Breast epithelium (tissue), 4 donors: Measurements from ENCODE around the gene VSTM2L. TPM values are rescaled to one million over a fixed set of nuclear protein-coding genes. Genes with fewer than 3 reads are reported as not detected.

Experiments
- DNase-seq, 2 donors: peaks; one replicate each; pipeline ENCODE4 v3.0.0-alpha.2; 2019; ENCODE audit warnings: low spot score in 2 of 2
- H3K27ac ChIP-seq, 2 donors: fragments of 200-600 bp; sonication (generic) in 1 of 2; one replicate each; pipeline ENCODE4 v1.5.1; 2016 to 2019; ENCODE audit warnings: mild to moderate bottlenecking in 1 of 2
- H3K27me3 ChIP-seq, 2 donors: fragments of 200-600 bp; sonication (generic) in 1 of 2; one replicate each; pipeline versions ENCODE4 v1.5.1 to v1.6.0; 2017 to 2019; ENCODE audit warnings: control low read depth in 1 of 2, mild to moderate bottlenecking in 1 of 2
- H3K36me3 ChIP-seq: fragments of 200-600 bp; one replicate; pipeline ENCODE4 v1.5.1; 2019
- H3K4me1 ChIP-seq, 2 donors: fragments of 200-600 bp; sonication (generic); one replicate each; pipeline ENCODE4 v1.5.1; 2016 to 2019; ENCODE audit warnings: control low read depth in 1 of 2
- H3K4me3 ChIP-seq, 3 donors: fragments of 200-600 bp; sonication (generic); 1 replicate in 2 of 3; 2 replicates in 1 of 3; pipeline ENCODE4 v1.5.1; 2016 to 2019; ENCODE audit warnings: mild to moderate bottlenecking in 3 of 3, moderate library complexity in 2 of 3
- H3K9me3 ChIP-seq, 2 donors: fragments of 200-600 bp; sonication (generic) in 1 of 2; one replicate each; pipeline ENCODE4 v1.5.1; 2016 to 2019; ENCODE audit warnings: control low read depth in 1 of 2
- POLR2A ChIP-seq: fragments of 450-650 bp; IDR thresholded peaks from one replicate; pipeline ENCODE4 v1.6.1; 2016; ENCODE audit warnings: antibody characterized with exemption, mild to moderate bottlenecking, moderate library complexity
- POLR2AphosphoS5 ChIP-seq, 3 donors: sonication (generic); formaldehyde crosslinking; IDR thresholded peaks; one replicate each; pipeline ENCODE4 v1.6.1; 2017; ENCODE audit warnings: antibody characterized with exemption in 3 of 3
- intact Hi-C: fragments of 100-400 bp; cut with DNase I; formaldehyde crosslinking; loops from one replicate; pipeline ENCODE4 v1.15.1; 2023; ENCODE audit warnings: low total_unique reads
- total RNA-seq, 3 donors: library from RNA; depleted of rRNA; stranded (reverse); fragments of >200 nt; gene quantifications; one replicate each; pipeline ENCODE4 v1.1.0, GENCODE V29; 2016
- TF ChIP-seq, protein P1 (sequence below), 3 donors: fragments of 450-650 bp; IDR thresholded peaks; one replicate each; pipeline ENCODE4 v1.5.1; 2016 to 2017; ENCODE audit warnings: antibody characterized with exemption in 3 of 3, mild to moderate bottlenecking in 3 of 3, moderate library complexity in 3 of 3

VSTM2L gene
- total RNA-seq, 3 donors from 2014 or later = 0.33 to 0.48 (median 0.44) TPM

DNA sequence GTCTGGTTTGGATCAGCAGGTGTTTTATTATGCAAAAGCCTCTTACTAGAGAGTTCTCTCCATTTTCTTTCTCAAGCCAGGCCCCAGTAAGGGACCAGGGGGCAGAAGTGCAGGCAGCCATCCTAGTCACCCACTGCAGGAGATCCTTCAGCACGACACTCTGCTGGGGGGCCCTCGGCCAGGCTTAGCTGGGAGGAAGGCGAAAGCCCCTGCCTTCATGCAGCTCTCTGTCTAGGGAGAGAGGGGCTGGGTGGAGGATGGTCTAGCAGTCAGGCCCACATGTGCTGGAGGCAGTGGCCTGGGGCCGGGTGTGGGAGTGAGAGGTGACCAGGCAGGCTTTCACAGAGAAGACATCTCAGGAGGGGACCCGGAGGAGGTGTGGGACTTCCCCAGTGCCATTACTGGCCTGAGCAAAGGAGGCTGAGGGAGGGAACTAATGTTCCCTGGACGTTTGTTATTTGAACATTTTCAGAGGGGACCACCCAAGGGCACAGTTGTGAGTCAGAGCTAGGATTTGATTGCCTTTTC is 33.5 kb upstream of the VSTM2L start:
- H3K4me1 ChIP-seq = no peaks in the 10 kb centered on the region
- H3K27ac ChIP-seq = no peak overlapping the region
- H3K4me3 ChIP-seq = no peak overlapping the region
- intact Hi-C loops = loop anchor here (5.0 kb wide), 1 partner anchor 1202 kb away; no protein-coding TSS in a partner anchor
- TF ChIP-seq POLR2A (no peak), POLR2AphosphoS5 (IDR thresholded peaks at IDR 0.05) (no peak)
- TF ChIP-seq, protein P1, sequence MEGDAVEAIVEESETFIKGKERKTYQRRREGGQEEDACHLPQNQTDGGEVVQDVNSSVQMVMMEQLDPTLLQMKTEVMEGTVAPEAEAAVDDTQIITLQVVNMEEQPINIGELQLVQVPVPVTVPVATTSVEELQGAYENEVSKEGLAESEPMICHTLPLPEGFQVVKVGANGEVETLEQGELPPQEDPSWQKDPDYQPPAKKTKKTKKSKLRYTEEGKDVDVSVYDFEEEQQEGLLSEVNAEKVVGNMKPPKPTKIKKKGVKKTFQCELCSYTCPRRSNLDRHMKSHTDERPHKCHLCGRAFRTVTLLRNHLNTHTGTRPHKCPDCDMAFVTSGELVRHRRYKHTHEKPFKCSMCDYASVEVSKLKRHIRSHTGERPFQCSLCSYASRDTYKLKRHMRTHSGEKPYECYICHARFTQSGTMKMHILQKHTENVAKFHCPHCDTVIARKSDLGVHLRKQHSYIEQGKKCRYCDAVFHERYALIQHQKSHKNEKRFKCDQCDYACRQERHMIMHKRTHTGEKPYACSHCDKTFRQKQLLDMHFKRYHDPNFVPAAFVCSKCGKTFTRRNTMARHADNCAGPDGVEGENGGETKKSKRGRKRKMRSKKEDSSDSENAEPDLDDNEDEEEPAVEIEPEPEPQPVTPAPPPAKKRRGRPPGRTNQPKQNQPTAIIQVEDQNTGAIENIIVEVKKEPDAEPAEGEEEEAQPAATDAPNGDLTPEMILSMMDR (IDR thresholded peaks at IDR 0.05) = no peak
- DNase-seq = no peak
- H3K27me3 ChIP-seq = no peaks in the 10 kb centered on the region
- H3K36me3 ChIP-seq = no peaks in the 10 kb centered on the region
- no peaks in the 10 kb centered on the region for H3K9me3 ChIP-seq

DNA sequence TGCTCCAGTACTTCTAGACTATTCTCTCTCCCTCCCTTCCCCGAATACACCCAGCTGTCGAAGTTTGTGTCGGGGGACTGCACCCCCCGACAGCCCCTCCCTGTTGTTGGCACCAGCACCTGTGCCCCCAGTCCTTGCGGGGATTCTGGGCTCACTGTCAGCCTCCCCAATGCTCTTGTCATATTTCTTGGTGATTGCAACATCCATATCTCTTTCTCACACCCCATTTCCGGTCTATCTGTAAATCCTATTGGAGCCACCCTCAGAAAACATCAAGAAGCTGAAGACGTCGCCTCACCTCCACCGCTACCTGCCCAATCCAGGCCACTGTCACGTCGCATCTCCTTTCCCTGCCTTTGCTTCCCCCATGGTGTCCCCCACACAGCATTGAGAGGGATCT is 32.6 kb upstream of the VSTM2L start:
- no peak for DNase-seq
- H3K36me3 ChIP-seq = no peaks in the 10 kb centered on the region
- no peaks in the 10 kb centered on the region for H3K4me1 ChIP-seq

DNA sequence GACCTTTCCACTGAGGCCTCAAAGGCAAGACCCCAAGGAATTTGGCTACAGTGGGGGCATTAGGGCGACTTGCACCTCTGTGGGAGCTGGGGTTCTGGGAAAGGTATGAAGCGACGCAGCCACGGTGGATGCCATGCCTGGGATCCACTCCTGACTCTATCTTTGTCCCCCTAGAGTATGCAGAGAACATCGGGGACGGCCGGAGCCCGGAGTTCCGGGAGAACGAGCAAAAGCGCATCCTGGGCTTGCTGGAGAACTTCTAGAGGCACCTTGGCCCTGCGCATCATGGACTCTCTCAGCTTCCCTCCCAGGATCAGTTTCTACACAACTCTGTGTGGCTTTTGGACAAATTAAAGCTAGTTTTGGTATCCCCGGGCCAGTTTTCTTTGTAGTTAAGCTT is 31.2 kb upstream of the VSTM2L start:
- no peaks in the 10 kb centered on the region for H3K36me3 ChIP-seq
- TF ChIP-seq, protein P1 (IDR thresholded peaks at IDR 0.05) = no peak
- TF ChIP-seq POLR2A (no peak), POLR2AphosphoS5 (IDR thresholded peaks at IDR 0.05) (no peak)
- intact Hi-C loops = no loop called here

More for the DNA sequence above, 32.6 kb upstream of the VSTM2L start:
- H3K4me3 ChIP-seq = no peak overlapping the region
- intact Hi-C loops = no loop called here
- no peak overlapping the region for H3K27ac ChIP-seq
- H3K27me3 ChIP-seq = no peaks in the 10 kb centered on the region
- H3K9me3 ChIP-seq = no peaks in the 10 kb centered on the region
- TF ChIP-seq, protein P1 (IDR thresholded peaks at IDR 0.05) = no peak
- TF ChIP-seq POLR2AphosphoS5 (IDR thresholded peaks at IDR 0.05) (no peak), POLR2A (no peak)

DNA sequence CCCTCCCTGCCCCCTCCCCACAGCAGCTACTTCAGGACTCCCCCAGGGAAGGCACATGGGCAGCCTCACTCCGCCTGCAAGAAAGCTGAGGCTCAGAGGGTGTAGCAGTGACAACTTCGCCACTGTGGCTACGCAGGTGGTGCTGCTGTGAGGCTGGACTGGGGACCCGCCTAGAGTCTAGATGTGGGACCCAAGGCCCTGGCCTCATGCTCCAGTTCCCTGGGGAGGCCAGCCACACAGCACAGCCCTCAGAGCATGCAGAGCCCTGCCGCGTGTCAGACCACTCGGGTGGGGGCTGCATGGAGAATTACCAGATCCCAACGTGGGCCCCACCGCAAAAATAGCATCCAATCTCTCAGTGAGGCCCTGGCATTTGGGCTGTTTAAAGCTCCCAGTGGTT is 30.8 kb upstream of the VSTM2L start:
- no peaks in the 10 kb centered on the region for H3K9me3 ChIP-seq
- no peaks in the 10 kb centered on the region for H3K27me3 ChIP-seq
- no peak overlapping the region for H3K4me3 ChIP-seq
- no peak for DNase-seq
- no peaks in the 10 kb centered on the region for H3K4me1 ChIP-seq
- H3K36me3 ChIP-seq = no peaks in the 10 kb centered on the region
- no peak overlapping the region for H3K27ac ChIP-seq
- TF ChIP-seq, protein P1 (IDR thresholded peaks at IDR 0.05) = no peak
- no peak for TF ChIP-seq POLR2AphosphoS5 (IDR thresholded peaks at IDR 0.05)
- TF ChIP-seq POLR2A = no peak
- intact Hi-C loops = no loop called here

More for the DNA sequence above, 31.2 kb upstream of the VSTM2L start:
- no peaks in the 10 kb centered on the region for H3K9me3 ChIP-seq
- no peak overlapping the region for H3K4me3 ChIP-seq
- no peak overlapping the region for H3K27ac ChIP-seq
- no peak for DNase-seq
- H3K4me1 ChIP-seq = no peaks in the 10 kb centered on the region
- no peaks in the 10 kb centered on the region for H3K27me3 ChIP-seq

DNA sequence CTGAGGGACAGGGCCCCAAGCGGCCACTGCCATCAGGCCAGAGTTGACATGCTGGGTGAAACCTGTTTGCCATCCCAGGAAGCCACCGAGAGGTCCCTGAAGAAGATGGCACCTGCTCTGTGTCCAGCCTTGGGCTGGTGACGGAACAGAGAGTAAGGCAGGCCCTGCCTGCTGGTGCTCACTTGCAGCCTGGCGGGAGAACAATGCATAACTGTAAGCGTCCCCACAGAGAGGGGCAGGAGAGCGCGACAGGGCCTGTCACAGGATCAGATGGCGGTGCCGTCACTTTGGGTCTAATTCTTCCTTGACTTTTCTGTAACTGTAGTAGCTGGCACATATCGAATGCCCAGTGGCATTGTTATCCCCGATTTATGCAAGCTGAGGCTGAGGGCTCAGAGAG is 29.0 kb upstream of the VSTM2L start:
- Histone ChIP-seq H3K36me3 (no peaks in the 10 kb centered on the region), H3K4me3 (no peak overlapping the region), H3K27me3 (no peaks in the 10 kb centered on the region), H3K27ac (no peak overlapping the region), H3K4me1 (no peaks in the 10 kb centered on the region), H3K9me3 (no peaks in the 10 kb centered on the region)
- intact Hi-C loops = no loop called here
- no peak for TF ChIP-seq POLR2A
- TF ChIP-seq, protein P1 (IDR thresholded peaks at IDR 0.05) = no peak
- no peak for TF ChIP-seq POLR2AphosphoS5 (IDR thresholded peaks at IDR 0.05)
- DNase-seq = no peak
